Panc1 (cell line): ENCODE results near the gene HLA-DPB1.

Experiments used
- CTCF ChIP-seq: fragments of 450-650 bp; IDR thresholded peaks from 2 replicates; pipeline ENCODE4 v1.5.1; 2017; ENCODE audit warnings: mild to moderate bottlenecking
- REST ChIP-seq, 2 experiments: IDR thresholded peaks; 2 replicates each; pipeline ENCODE4 v1.6.1; 2011 to 2012; ENCODE audit warnings: low read depth in 2 of 2, control low read depth in 1 of 2, low read length in 1 of 2, mild to moderate bottlenecking in 1 of 2, moderate library complexity in 1 of 2; ENCODE audit not compliant: insufficient read depth in 1 of 2
- SIN3A ChIP-seq: IDR thresholded peaks from 2 replicates; pipeline ENCODE4 v1.6.1; 2012; ENCODE audit warnings: low read depth, mild to moderate bottlenecking, low read length, moderate library complexity, borderline replicate concordance; ENCODE audit not compliant: insufficient read depth
- TCF7L2 ChIP-seq: IDR thresholded peaks from 2 replicates; pipeline ENCODE4 v1.6.1; 2011; ENCODE audit warnings: mild to moderate bottlenecking, low read depth, low read length, inconsistent platforms

GRCh38 chr6:33079580-33079979 is 3.8 kb downstream of the HLA-DPB1 start:
- no peak for TF ChIP-seq REST (IDR thresholded peaks at IDR 0.05; ENCODE audit: insufficient read depth in 1 of 2, low read depth in 2 of 2, low read length in 1 of 2)
- no peak for TF ChIP-seq CTCF
- TF ChIP-seq SIN3A: no peak
- no peak for TF ChIP-seq TCF7L2
